IMR-90 (cell line): ENCODE results near the gene TALDO1. TPM values are rescaled to one million over a fixed set of nuclear protein-coding genes. Genes with fewer than 3 reads are reported as not detected.

Source experiments
- ATAC-seq: fragments of 200-7000 bp; cut with Tn5 transposase; 2 replicates; pipeline ENCODE4 v1.9.1; 2020; ENCODE audit warnings: low read depth, mild to moderate bottlenecking, moderate library complexity
- BruUV-seq: library from RNA; stranded (reverse); fragments of 400-500 nt; replicated peaks from 2 replicates; lab custom pipeline; 2021; lab: Mats Ljungman, UMichigan
- CTCF ChIA-PET: fragments of 300-600 bp; formaldehyde crosslinking; extraction: SDS; loops from one replicate; lab custom pipeline; 2021; ENCODE audit warnings: antibody characterized with exemption; lab: Yijun Ruan, JAX
- POLR2A ChIA-PET: fragments of 300-600 bp; sonication (Branson Sonifier 250); formaldehyde crosslinking; loops from one replicate; lab custom pipeline; 2022; ENCODE audit warnings: antibody characterized with exemption; ENCODE audit not compliant: unreplicated experiment; lab: Charles Lee
- DNase-seq: peaks from one replicate; pipeline ENCODE4 v3.0.0; 2013
- H2AFZ ChIP-seq: replicated peaks from 2 replicates; pipeline ENCODE3; 2013; ENCODE audit warnings: low read length, mild to moderate bottlenecking; ENCODE audit not compliant: poor library complexity
- H2AK5ac ChIP-seq: 2 replicates; pipeline ENCODE4 v1.6.1; 2013; ENCODE audit warnings: low read depth, low read length, inconsistent platforms
- H2AK9ac ChIP-seq: replicated peaks from 2 replicates; pipeline ENCODE3; 2013; ENCODE audit warnings: mild to moderate bottlenecking, low read depth, low read length, moderate library complexity; ENCODE audit not compliant: poor library complexity
- H2BK120ac ChIP-seq: 2 replicates; pipeline ENCODE4 v1.6.1; 2013; ENCODE audit warnings: low read depth, low read length, inconsistent platforms
- H2BK15ac ChIP-seq: 3 replicates; pipeline ENCODE4 v1.6.1; 2013; ENCODE audit warnings: low read depth, low read length, inconsistent platforms
- H2BK20ac ChIP-seq: 2 replicates; pipeline ENCODE4 v1.6.1; 2013; ENCODE audit warnings: low read depth, mild to moderate bottlenecking, inconsistent platforms, low read length, moderate library complexity
- H2BK5ac ChIP-seq: 2 replicates; pipeline ENCODE4 v1.6.1; 2013; ENCODE audit warnings: mild to moderate bottlenecking, low read depth, low read length, inconsistent platforms; ENCODE audit not compliant: poor library complexity, severe bottlenecking
- H3K14ac ChIP-seq: replicated peaks from 2 replicates; pipeline ENCODE4 v1.6.1; 2013; ENCODE audit warnings: low read depth, low read length, inconsistent platforms
- H3K18ac ChIP-seq: 2 replicates; pipeline ENCODE4 v1.6.1; 2013; ENCODE audit warnings: low read depth, low read length, control low read depth
- H3K23ac ChIP-seq: 2 replicates; pipeline ENCODE4 v1.6.1; 2013; ENCODE audit warnings: low read depth, low read length, inconsistent platforms
- H3K27ac ChIP-seq: 2 replicates; pipeline ENCODE4 v1.5.1; 2013; ENCODE audit warnings: mild to moderate bottlenecking, control low read depth, low read length; ENCODE audit not compliant: insufficient read depth
- H3K27me3 ChIP-seq: 2 replicates; pipeline ENCODE4 v1.6.1; 2013; ENCODE audit warnings: low read length; ENCODE audit not compliant: control insufficient read depth, insufficient read depth
- H3K36me3 ChIP-seq: 2 replicates; pipeline ENCODE4 v1.6.1; 2013; ENCODE audit warnings: low read length, mixed read lengths; ENCODE audit not compliant: control insufficient read depth, insufficient read depth
- H3K4ac ChIP-seq: 2 replicates; pipeline ENCODE4 v1.6.1; 2013; ENCODE audit warnings: low read depth, low read length, inconsistent platforms
- H3K4me1 ChIP-seq: 2 replicates; pipeline ENCODE4 v1.6.1; 2013; ENCODE audit warnings: low read length, mixed read lengths; ENCODE audit not compliant: control insufficient read depth, insufficient read depth
- H3K4me2 ChIP-seq: 2 replicates; pipeline ENCODE4 v1.6.1; 2013; ENCODE audit warnings: low read depth, mild to moderate bottlenecking, control low read depth, low read length, moderate library complexity
- H3K4me3 ChIP-seq: 2 replicates; pipeline ENCODE4 v1.5.1; 2013; ENCODE audit warnings: low read depth, mild to moderate bottlenecking, control low read depth, low read length, moderate library complexity; ENCODE audit not compliant: insufficient read depth
- H3K56ac ChIP-seq: 2 replicates; pipeline ENCODE4 v1.6.1; 2013; ENCODE audit warnings: low read length, inconsistent platforms; ENCODE audit not compliant: insufficient read depth; ENCODE audit errors: extremely low read depth
- H3K79me1 ChIP-seq, 2 experiments: 2 replicates each; pipeline ENCODE4 v1.6.1; 2013; ENCODE audit warnings: low read length in 2 of 2, inconsistent platforms in 1 of 2, low read depth in 1 of 2
- H3K9ac ChIP-seq: 2 replicates; pipeline ENCODE4 v1.6.1; 2013; ENCODE audit warnings: low read depth, low read length, control low read depth
- H3K9me1 ChIP-seq: 2 replicates; pipeline ENCODE4 v1.6.1; 2013; ENCODE audit warnings: low read length, inconsistent platforms; ENCODE audit not compliant: insufficient read depth
- H3K9me3 ChIP-seq: 2 replicates; pipeline ENCODE4 v1.6.1; 2013; ENCODE audit warnings: low read length; ENCODE audit not compliant: control insufficient read depth, insufficient read depth
- H4K20me1 ChIP-seq: 2 replicates; pipeline ENCODE4 v1.6.1; 2013; ENCODE audit warnings: low read length, inconsistent platforms; ENCODE audit not compliant: insufficient read depth
- H4K5ac ChIP-seq: 2 replicates; pipeline ENCODE4 v1.6.1; 2013; ENCODE audit warnings: mild to moderate bottlenecking, low read depth, low read length, control low read depth
- H4K8ac ChIP-seq, 2 experiments: 2 replicates each; pipeline ENCODE4 v1.6.1; 2013; ENCODE audit warnings: low read depth in 2 of 2, low read length in 2 of 2, control low read depth in 1 of 2, inconsistent platforms in 1 of 2
- H4K91ac ChIP-seq: 2 replicates; pipeline ENCODE4 v1.6.1; 2013; ENCODE audit warnings: low read depth, low read length, inconsistent platforms; ENCODE audit not compliant: insufficient read depth
- BHLHE40 ChIP-seq: fragments of 150-350 bp; IDR thresholded peaks from 2 replicates; pipeline ENCODE4 v1.6.1; 2016; ENCODE audit warnings: mild to moderate bottlenecking, low read depth, low read length
- CEBPB ChIP-seq: IDR thresholded peaks from 2 replicates; pipeline ENCODE4 v1.6.1; 2012; ENCODE audit warnings: low read depth, low read length, improper control_type of control experiment
- FOS ChIP-seq: fragments of 150-350 bp; IDR thresholded peaks from 2 replicates; pipeline ENCODE4 v1.6.1; 2016; ENCODE audit warnings: low read depth, low read length
- MAFK ChIP-seq: IDR thresholded peaks from 2 replicates; pipeline ENCODE4 v1.6.1; 2012; ENCODE audit warnings: low read depth, low read length, improper control_type of control experiment
- MAZ ChIP-seq: IDR thresholded peaks from 2 replicates; pipeline ENCODE4 v1.6.1; 2012; ENCODE audit warnings: low read depth, mild to moderate bottlenecking, low read length, improper control_type of control experiment, moderate library complexity, borderline replicate concordance
- MXI1 ChIP-seq: IDR thresholded peaks from 2 replicates; pipeline ENCODE4 v1.6.1; 2012; ENCODE audit warnings: low read depth, mild to moderate bottlenecking, low read length, moderate library complexity, borderline replicate concordance
- NFE2L2 ChIP-seq: fragments of 150-350 bp; IDR thresholded peaks from 2 replicates; pipeline ENCODE4 v1.6.1; 2016; ENCODE audit warnings: low read depth, mild to moderate bottlenecking, low read length
- POLR2A ChIP-seq: IDR thresholded peaks from 2 replicates; pipeline ENCODE4 v1.6.1; 2012; ENCODE audit warnings: mild to moderate bottlenecking, low read depth, low read length
- RAD21 ChIP-seq: IDR thresholded peaks from 2 replicates; pipeline ENCODE4 v1.6.1; 2012; ENCODE audit warnings: low read length, improper control_type of control experiment
- RCOR1 ChIP-seq: IDR thresholded peaks from 2 replicates; pipeline ENCODE4 v1.6.1; 2012; ENCODE audit warnings: mild to moderate bottlenecking, low read length, improper control_type of control experiment; ENCODE audit not compliant: insufficient replicate concordance
- RFX5 ChIP-seq: IDR thresholded peaks from 2 replicates; pipeline ENCODE4 v1.8.0; 2012; ENCODE audit warnings: low read depth, mild to moderate bottlenecking, low read length, moderate library complexity
- SMC3 ChIP-seq: fragments of 150-350 bp; IDR thresholded peaks from 2 replicates; pipeline ENCODE4 v1.6.1; 2016; ENCODE audit warnings: low read depth, mild to moderate bottlenecking, antibody characterized with exemption, low read length, moderate library complexity
- WGBS, 2 experiments: methylation state at CpG; one replicate each; pipeline versions ENCODE4 v1.1.5 to v1.1.7; 2013; ENCODE audit warnings: missing lambda C conversion rate in 2 of 2; ENCODE audit not compliant: insufficient read length in 1 of 2; ENCODE audit errors: extremely low coverage in 2 of 2; 5-methylcytosine and 5-hydroxymethylcytosine counted together
- dilution Hi-C: fragments of 300-500 bp; cut with HindIII; formaldehyde crosslinking; loops from one replicate; pipeline ENCODE4 v1.14.3; 2018; ENCODE audit warnings: low sequenced_read_pairs; ENCODE audit not compliant: unreplicated experiment
- in situ Hi-C: fragments of 300-500 bp; cut with MboI; formaldehyde crosslinking; loops from 3 replicates; pipeline ENCODE4 v1.14.3; 2019; ENCODE audit warnings: low sequenced_read_pairs, inconsistent platforms, mixed read lengths
- intact Hi-C: fragments of 100-400 bp; cut with micrococcal nuclease; formaldehyde crosslinking; loops from 2 replicates; pipeline ENCODE4 v1.10.0; 2022
- polyA plus RNA-seq, 3 experiments: library from polyadenylated mRNA; depleted of rRNA; stranded (reverse); fragments of >200 nt; gene quantifications; 2 replicates each; pipeline ENCODE4 v1.2.3, GENCODE V29; 2012; ENCODE audit warnings: low replicate concordance in 1 of 3
- total RNA-seq: library from RNA; depleted of rRNA; stranded (reverse); fragments of >200 nt; gene quantifications from 2 replicates; pipeline ENCODE4 v1.2.3, GENCODE V29; 2012
- TF ChIP-seq, protein P1 (sequence below): fragments of 150-350 bp; IDR thresholded peaks from 2 replicates; pipeline ENCODE4 v1.6.1; 2016; ENCODE audit warnings: low read depth, mild to moderate bottlenecking, low read length, moderate library complexity, borderline replicate concordance
- TF ChIP-seq, protein P2 (sequence below): conservative IDR thresholded peaks from 2 replicates; pipeline ENCODE4 v1.5.1; 2012; ENCODE audit warnings: mild to moderate bottlenecking, low read depth, low read length, improper control_type of control experiment
- TF ChIP-seq, protein P3 (sequence below): fragments of 150-350 bp; IDR thresholded peaks from 2 replicates; pipeline ENCODE4 v1.6.1; 2017; ENCODE audit warnings: mild to moderate bottlenecking, antibody characterized with exemption, low read length, low read depth

The TALDO1 gene
- total and polyA plus RNA-seq, 2 of the 4 experiments (the other 2 are of a cell fraction): 147 to 210 TPM

DNA sequence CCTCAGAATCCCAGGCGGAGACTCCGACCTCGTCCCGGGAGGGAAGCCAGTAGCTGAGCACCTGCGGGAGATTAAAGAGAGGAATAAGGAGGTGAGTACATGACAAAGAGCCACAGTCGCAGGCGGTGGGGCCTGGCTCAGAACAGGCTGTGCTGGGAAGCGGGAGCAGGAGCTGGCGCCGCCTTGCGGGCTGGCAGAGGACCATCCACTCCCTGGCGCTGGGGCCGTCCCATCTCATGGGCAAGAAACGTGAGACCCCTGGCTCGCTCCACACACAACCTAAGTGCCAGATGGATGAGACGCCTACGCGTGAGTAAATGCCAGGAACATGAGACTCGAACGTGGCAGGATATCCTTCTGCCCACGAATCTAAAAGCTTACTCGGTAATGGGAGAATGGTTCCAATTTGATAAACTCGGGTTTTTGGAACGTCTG, 36.3 kb downstream of the TALDO1 start:
- Histone ChIP-seq H3K79me1 (peaks cover 6 to 32% of the 10 kb centered on the region in 2 experiments), H3K4ac (peak overlapping the region; percentile 51), H3K9me3 (no peaks in the 10 kb centered on the region), H4K20me1 (peaks cover 16% of the 10 kb centered on the region), H2AK5ac (peak overlapping the region; percentile 36; the same call in 1 of the 2 replicates), H3K18ac (no peak overlapping the region), H3K27me3 (no peaks in the 10 kb centered on the region), H2BK5ac (no peak overlapping the region), H2BK20ac (no peak overlapping the region), H4K8ac (peak overlapping the region in 1 of 2 experiments; percentile 6; a peak in 1 of 4 replicates), H3K4me2 (peak overlapping the region; percentile 52), H2BK120ac (no peak overlapping the region), H3K4me3 (no peak overlapping the region), H3K36me3 (peaks cover 14% of the 10 kb centered on the region), H2AFZ (peak overlapping the region; percentile 87), H3K23ac (peak overlapping the region; percentile 61; the same call in 1 of the 2 replicates), H2AK9ac (peak overlapping the region; percentile 91), H4K5ac (no peak overlapping the region), H3K27ac (peak overlapping the region; percentile 46; the same call in 1 of the 2 replicates), H3K9ac (no peak overlapping the region), H2BK15ac (no peak overlapping the region), H4K91ac (no peak overlapping the region), H3K4me1 (peaks cover 6% of the 10 kb centered on the region), H3K14ac (no peak overlapping the region), H3K56ac (no peak overlapping the region), H3K9me1 (no peaks in the 10 kb centered on the region)
- ChIA-PET POLR2A (no interaction called here), CTCF (interaction anchor here (0.6 to 2.2 kb wide), 3 partner anchors 13 to 50 kb away, joined by 3 to 10 read pairs (median 6); no protein-coding TSS in a partner anchor)
- dilution Hi-C loops (no loop called here), intact Hi-C loops (loop anchor here (1.0 kb wide), 1 partner anchor 121 kb away; no protein-coding TSS in a partner anchor), in situ Hi-C loops (no loop called here)
- no TSS peak for BruUV-seq
- 12% methylated on average over 16 of the region's 24 CpGs; no CpG with 5 or more reads in 1 of the 2 experiments for WGBS, 2 experiments
- ATAC-seq (peak; percentile 91), DNase-seq (peak; percentile 96)
- TF ChIP-seq MAFK (no peak), MAZ (peak; percentile 67), NFE2L2 (0 out of 2 replicates have a peak, but pooled peaks have one; percentile 11), RCOR1 (peak; percentile 63), SMC3 (peak; percentile 67), POLR2A (no peak), RAD21 (peak; percentile 73), MXI1 (0 out of 2 replicates have a peak, but pooled peaks have one; percentile 68), RFX5 (no peak), CEBPB (no peak), BHLHE40 (peak; percentile 97), FOS (peak; percentile 14; the same call in 1 of the 2 replicates)
- TF ChIP-seq, protein P1, sequence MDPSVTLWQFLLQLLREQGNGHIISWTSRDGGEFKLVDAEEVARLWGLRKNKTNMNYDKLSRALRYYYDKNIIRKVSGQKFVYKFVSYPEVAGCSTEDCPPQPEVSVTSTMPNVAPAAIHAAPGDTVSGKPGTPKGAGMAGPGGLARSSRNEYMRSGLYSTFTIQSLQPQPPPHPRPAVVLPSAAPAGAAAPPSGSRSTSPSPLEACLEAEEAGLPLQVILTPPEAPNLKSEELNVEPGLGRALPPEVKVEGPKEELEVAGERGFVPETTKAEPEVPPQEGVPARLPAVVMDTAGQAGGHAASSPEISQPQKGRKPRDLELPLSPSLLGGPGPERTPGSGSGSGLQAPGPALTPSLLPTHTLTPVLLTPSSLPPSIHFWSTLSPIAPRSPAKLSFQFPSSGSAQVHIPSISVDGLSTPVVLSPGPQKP: no peak
- TF ChIP-seq, protein P2, sequence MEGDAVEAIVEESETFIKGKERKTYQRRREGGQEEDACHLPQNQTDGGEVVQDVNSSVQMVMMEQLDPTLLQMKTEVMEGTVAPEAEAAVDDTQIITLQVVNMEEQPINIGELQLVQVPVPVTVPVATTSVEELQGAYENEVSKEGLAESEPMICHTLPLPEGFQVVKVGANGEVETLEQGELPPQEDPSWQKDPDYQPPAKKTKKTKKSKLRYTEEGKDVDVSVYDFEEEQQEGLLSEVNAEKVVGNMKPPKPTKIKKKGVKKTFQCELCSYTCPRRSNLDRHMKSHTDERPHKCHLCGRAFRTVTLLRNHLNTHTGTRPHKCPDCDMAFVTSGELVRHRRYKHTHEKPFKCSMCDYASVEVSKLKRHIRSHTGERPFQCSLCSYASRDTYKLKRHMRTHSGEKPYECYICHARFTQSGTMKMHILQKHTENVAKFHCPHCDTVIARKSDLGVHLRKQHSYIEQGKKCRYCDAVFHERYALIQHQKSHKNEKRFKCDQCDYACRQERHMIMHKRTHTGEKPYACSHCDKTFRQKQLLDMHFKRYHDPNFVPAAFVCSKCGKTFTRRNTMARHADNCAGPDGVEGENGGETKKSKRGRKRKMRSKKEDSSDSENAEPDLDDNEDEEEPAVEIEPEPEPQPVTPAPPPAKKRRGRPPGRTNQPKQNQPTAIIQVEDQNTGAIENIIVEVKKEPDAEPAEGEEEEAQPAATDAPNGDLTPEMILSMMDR: peak; percentile 86
- TF ChIP-seq, protein P3, sequence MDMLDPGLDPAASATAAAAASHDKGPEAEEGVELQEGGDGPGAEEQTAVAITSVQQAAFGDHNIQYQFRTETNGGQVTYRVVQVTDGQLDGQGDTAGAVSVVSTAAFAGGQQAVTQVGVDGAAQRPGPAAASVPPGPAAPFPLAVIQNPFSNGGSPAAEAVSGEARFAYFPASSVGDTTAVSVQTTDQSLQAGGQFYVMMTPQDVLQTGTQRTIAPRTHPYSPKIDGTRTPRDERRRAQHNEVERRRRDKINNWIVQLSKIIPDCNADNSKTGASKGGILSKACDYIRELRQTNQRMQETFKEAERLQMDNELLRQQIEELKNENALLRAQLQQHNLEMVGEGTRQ: no peak
